Activated CD4-positive, CD25-positive, alpha-beta regulatory T cell treated with anti-CD3 and anti-CD28 coated beads, Interleukin-2, amount 50 U/mL, for 16 hours (primary cell): ENCODE data around the gene FZD7.

Experiments
- DNase-seq: peaks from one replicate; pipeline ENCODE4 v3.0.0-alpha.2; 2020; ENCODE audit warnings: low read depth, low spot score

FZD7 gene

DNA sequence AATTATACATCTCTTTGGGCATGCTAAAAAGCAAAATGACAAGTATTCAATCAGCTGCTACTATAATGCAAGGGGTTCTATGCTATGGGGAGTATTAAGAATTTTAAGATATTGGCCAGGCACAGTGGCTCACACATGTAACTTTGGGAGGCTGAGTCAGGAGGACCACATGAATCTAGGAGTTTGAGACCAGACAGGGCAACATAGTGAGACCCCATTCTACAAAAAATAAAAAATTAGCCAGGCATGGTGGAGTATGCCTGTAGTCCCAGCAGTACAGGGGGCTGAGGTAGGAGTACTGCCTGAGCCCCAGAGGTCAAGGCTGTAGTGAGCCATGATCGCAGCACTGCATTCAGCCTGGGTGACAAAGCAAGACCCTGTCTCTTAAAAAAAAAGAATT lies 33.9 kb downstream of the FZD7 start:
- DNase-seq, result no peak

DNA sequence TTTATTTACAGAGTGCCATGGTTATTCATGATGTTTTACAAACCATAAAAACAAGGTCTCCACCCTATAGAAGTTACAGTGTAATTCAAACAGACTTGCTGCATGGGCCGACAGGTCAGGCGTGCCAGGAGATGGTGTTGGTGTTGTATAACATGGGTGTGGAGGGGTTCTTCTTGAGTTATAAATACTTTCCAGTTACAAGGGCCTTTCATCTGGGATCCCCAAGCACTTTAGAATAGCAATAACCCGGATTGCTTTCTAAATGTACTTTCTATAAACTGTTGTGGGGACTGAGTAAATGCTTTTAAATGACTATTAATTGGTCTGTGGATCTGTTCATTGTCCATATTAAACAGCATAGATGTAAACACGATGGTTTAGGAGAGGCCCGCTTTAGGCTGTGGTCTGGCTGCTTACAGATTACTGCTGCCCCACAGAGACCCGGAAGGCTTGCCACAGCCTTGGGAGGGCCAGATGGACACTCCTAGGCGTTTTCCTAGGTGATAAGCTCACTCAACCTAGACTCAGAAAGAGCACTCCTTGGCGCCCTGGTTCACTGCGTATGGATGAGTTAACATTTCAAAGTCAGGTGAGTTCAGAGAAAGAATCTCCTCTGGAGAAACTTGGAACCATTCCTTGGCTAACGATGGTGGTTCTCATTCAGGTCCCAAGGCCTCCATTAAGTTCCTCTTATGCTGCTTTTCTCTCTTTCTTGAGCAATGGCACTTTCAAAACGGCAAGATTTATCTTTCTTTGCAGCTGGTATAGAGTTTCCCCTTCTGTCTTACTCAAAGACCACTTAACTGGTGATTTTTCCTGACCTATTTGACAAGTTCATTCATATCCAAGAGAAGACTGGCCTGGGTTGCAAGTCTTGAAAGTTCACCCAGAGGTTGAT lies 35.8 kb downstream of the FZD7 start:
- no peak for DNase-seq

DNA sequence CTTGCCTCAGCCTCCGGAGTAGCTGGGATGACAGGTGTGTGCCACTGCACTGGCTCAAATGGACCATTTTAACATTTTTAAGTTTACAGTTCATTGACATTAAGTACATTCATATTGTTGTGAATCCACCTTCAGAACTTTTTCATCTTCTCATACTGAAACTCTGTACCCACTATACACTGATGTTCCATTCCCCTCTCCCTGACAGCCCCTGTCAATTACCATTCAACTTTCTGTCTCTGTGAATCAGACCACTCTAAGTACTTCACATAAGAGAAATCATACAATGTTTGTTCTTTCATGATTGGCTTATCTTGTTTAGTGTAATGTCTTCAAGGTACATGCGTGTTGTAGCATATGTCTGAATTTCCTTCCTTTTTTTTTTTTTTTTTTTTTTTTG lies 37.5 kb downstream of the FZD7 start:
- no peak for DNase-seq

DNA sequence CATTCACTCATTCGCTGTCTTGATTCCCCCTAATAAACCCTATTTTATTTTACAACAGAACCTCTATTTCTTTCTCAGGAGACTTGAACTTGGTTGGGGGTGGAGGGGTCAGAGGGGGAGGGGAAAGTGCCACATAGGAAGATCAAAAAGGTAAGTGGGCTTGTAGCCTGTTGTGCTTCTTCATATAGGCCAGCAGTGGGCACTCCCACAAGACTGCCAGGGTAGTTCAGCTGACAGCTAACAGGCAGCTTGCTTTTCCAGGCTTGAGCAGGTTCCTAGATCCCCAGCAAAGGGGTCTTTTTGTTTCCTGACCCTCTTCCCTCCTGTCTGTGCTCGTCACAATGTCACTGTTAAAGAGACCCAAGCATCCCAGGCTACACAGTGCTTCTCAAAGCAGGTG lies 38.6 kb downstream of the FZD7 start:
- DNase-seq, result no peak

DNA sequence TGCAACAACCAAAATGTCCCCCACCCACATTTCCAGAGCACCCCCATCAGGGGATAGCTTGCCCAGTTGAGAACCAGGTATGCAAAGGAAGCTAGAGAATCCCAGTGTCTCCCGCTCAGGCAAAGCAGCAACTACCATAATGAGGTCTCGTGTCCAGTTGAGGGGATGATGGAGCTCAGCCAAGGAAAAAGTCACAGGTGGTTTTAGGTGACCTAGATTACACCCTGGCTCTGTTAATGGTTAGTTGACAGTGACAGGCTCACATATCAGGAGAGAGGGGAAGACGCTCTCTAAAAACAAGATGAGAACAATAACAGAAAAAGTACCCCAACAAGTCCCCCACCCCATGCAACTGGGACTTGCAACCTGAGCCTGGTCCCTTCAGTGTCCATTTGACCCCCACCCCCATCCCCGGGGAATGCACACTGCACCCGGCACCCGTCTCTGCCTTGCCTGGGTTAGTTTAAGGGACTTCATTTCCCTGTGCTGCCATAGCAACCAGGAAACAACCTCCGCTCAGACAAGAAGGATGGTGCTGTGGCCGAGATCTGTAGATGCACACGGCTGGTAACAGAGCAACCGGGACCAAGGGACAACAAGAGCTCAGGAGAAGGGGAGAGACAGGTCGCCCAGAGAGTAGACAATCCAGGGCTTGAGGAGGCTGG lies 39.2 kb downstream of the FZD7 start, which contains the start of gene KIAA2012:
KIAA2012 (plus strand) TSS at position 519 of the 665 bp plus-strand sequence. CDS start 373 bp downstream, outside the sequence.
- no peak for DNase-seq

DNA sequence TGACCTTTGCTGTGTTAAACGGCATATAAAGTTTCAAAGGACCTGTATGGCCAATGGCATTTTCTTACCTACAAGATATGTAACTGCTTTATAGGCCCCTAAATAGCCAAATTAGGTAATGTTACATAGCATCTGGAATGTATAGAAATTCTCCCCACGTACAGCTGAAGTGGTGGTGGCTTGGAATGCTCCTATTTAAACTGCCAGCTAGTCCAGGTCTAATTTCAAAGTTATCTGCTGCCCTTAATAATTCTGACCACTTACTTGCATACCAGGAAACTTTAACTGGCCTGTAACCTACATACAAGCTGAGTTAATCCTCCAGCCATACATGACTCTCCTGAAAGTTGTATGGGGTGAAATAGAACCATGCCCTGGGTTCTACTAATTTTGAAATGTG lies 40.7 kb downstream of the FZD7 start:
- no peak for DNase-seq

DNA sequence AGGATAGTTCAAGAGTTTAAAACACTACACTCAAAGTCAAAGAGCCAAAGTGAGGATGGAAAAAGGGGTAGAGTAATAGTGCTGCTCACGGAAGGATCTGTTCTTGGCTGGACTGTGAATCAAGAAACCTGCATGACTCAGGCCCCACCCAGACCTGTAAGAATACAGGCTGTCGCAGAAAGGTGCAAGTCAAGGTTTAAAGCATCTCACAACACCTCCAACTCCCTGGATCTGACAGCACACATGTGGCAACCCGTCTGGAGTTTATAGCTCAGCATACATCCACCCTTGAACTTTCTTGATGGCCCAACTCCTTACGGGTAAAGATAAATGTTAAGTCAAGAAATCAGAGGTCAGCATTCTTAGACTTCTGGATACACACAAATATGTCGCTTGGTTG lies 45.7 kb downstream of the FZD7 start:
- DNase-seq, result no peak

DNA sequence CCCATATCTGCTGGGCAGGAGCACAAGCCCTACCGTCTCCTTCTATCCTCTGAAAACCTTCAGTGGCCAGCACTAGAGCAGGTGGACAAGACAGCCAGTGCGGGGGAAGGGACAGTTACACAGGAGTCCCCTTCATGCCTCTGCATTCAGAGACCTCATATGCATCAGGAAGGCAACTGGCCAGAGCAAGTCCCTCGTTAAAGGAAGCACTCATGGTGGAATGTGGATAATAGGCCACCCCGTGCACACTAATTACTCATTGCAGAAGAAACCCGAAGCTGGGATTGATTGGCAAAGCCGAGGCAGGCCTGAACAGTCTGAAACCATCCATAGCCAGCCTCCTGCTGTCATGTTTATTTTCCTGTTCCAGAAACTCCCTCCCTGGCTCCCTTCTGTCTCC lies 50.6 kb downstream of the FZD7 start:
- no peak for DNase-seq
